H1 (cell line): ENCODE data around the gene NDUFAF8. TPM values are rescaled to one million over a fixed set of nuclear protein-coding genes. Genes with fewer than 3 reads are reported as not detected.

ENCODE experiments used
- CTCF ChIA-PET: fragments of 300-600 bp; sonication (Branson Sonifier 250); formaldehyde crosslinking; loops from one replicate; lab custom pipeline; 2021; ENCODE audit not compliant: partially characterized antibody; lab: Charles Lee
- POLR2A ChIA-PET: fragments of 300-600 bp; sonication (Branson Sonifier 250); formaldehyde crosslinking; loops from one replicate; lab custom pipeline; 2021; ENCODE audit warnings: inconsistent platforms; ENCODE audit not compliant: partially characterized antibody; lab: Charles Lee
- DNase-seq, 2 experiments: peaks; one replicate each; pipeline versions ENCODE4 v3.0.0 to v3.0.0-alpha.2; 2010 to 2022; ENCODE audit warnings: low spot score in 2 of 2, low read depth in 1 of 2, mixed read lengths in 1 of 2
- FAIRE-seq: peaks from 2 replicates; lab custom pipeline; 2011; peaks lifted over from hg19 to GRCh38; lab: Jason Lieb, UNC
- H2AFZ ChIP-seq: 2 replicates; pipeline ENCODE4 v1.8.1; 2012; ENCODE audit warnings: low read length, inconsistent platforms
- H2AK5ac ChIP-seq: 2 replicates; pipeline ENCODE4 v1.6.1; 2013; ENCODE audit warnings: low read depth, low read length
- H2BK120ac ChIP-seq: replicated peaks from 2 replicates; pipeline ENCODE3; 2013; ENCODE audit warnings: low read depth, low read length, inconsistent platforms
- H2BK12ac ChIP-seq: 2 replicates; pipeline ENCODE4 v1.6.1; 2013; ENCODE audit warnings: low read depth, low read length
- H2BK15ac ChIP-seq: 2 replicates; pipeline ENCODE4 v1.6.1; 2013; ENCODE audit warnings: low read length
- H2BK20ac ChIP-seq: 2 replicates; pipeline ENCODE4 v1.6.1; 2013; ENCODE audit warnings: low read length
- H2BK5ac ChIP-seq: 2 replicates; pipeline ENCODE4 v1.6.1; 2013; ENCODE audit warnings: low read depth, low read length
- H3K14ac ChIP-seq: 2 replicates; pipeline ENCODE4 v1.6.1; 2013; ENCODE audit warnings: inconsistent platforms; ENCODE audit not compliant: insufficient read length
- H3K18ac ChIP-seq: 2 replicates; pipeline ENCODE4 v1.6.1; 2013; ENCODE audit warnings: low read length; ENCODE audit errors: extremely low read depth
- H3K23ac ChIP-seq: 2 replicates; pipeline ENCODE4 v1.6.1; 2013; ENCODE audit warnings: inconsistent platforms; ENCODE audit not compliant: insufficient read length
- H3K23me2 ChIP-seq: 2 replicates; pipeline ENCODE4 v1.6.1; 2013; ENCODE audit warnings: low read depth, low read length
- H3K27ac ChIP-seq: 2 replicates; pipeline ENCODE4 v1.6.1; 2011; ENCODE audit warnings: low read depth, low read length, inconsistent platforms
- H3K27me3 ChIP-seq, 4 experiments: replicated peaks in 1 of 4; 1 replicate in 1 of 4; 2 replicates in 3 of 4; pipeline versions ENCODE4 v1.6.1 to v1.8.1; 2011 to 2013; ENCODE audit warnings: low read length in 3 of 4, mild to moderate bottlenecking in 3 of 4, inconsistent platforms in 2 of 4, mixed read lengths in 2 of 4, moderate library complexity in 1 of 4; ENCODE audit not compliant: control insufficient read depth in 3 of 4, insufficient read depth in 3 of 4; ENCODE audit errors: extremely low read depth in 1 of 4
- H3K36me3 ChIP-seq, 4 experiments: 2 replicates each; pipeline versions ENCODE4 v1.6.1 to v1.8.1; 2011 to 2013; ENCODE audit warnings: mild to moderate bottlenecking in 4 of 4, low read length in 3 of 4, moderate library complexity in 2 of 4, control low read depth in 1 of 4, inconsistent platforms in 1 of 4; ENCODE audit not compliant: insufficient read depth in 4 of 4, control insufficient read depth in 2 of 4
- H3K4ac ChIP-seq: replicated peaks from 2 replicates; pipeline ENCODE3; 2013; ENCODE audit warnings: low read length, low read depth, mixed read lengths, inconsistent platforms; ENCODE audit not compliant: insufficient read length
- H3K4me1 ChIP-seq, 4 experiments: replicated peaks in 1 of 4; 1 replicate in 1 of 4; 2 replicates in 3 of 4; pipeline versions ENCODE4 v1.6.1 to v1.8.1; 2011 to 2013; ENCODE audit warnings: low read length in 3 of 4, inconsistent platforms in 2 of 4, mixed read lengths in 1 of 4; ENCODE audit not compliant: insufficient read depth in 4 of 4, control insufficient read depth in 3 of 4
- H3K4me2 ChIP-seq, 2 experiments: 2 replicates each; pipeline versions ENCODE4 v1.6.1 to v1.8.1; 2011 to 2013; ENCODE audit warnings: low read depth in 2 of 2, low read length in 2 of 2, control low read depth in 1 of 2, inconsistent platforms in 1 of 2, mild to moderate bottlenecking in 1 of 2; ENCODE audit not compliant: insufficient read depth in 1 of 2
- H3K4me3 ChIP-seq, 4 experiments: fragments of 200-600, 300-600 bp in 1 of 4; sonication (generic), shearing (Covaris generic), sonication (Bioruptor Twin) in 1 of 4; 2 replicates each; pipeline versions ENCODE4 v1.5.1 to v1.8.1; 2011 to 2016; ENCODE audit warnings: low read length in 4 of 4, low read depth in 3 of 4, control low read depth in 2 of 4, inconsistent platforms in 2 of 4, mild to moderate bottlenecking in 2 of 4, mixed read lengths in 1 of 4, moderate library complexity in 1 of 4; ENCODE audit not compliant: insufficient read depth in 2 of 4; ENCODE audit errors: extremely low read depth in 1 of 4
- H3K56ac ChIP-seq: replicated peaks from 2 replicates; pipeline ENCODE3; 2013; ENCODE audit warnings: low read depth, mild to moderate bottlenecking, mixed read lengths, low read length, inconsistent platforms; ENCODE audit not compliant: insufficient read length
- H3K79me1 ChIP-seq: 2 replicates; pipeline ENCODE4 v1.6.1; 2013; ENCODE audit warnings: low read depth, low read length, control low read depth
- H3K79me2 ChIP-seq, 2 experiments: 2 replicates each; pipeline versions ENCODE4 v1.6.1 to v1.8.1; 2012 to 2013; ENCODE audit warnings: low read length in 2 of 2, mild to moderate bottlenecking in 2 of 2, inconsistent platforms in 1 of 2; ENCODE audit not compliant: insufficient read depth in 2 of 2, control insufficient read depth in 1 of 2
- H3K9ac ChIP-seq, 4 experiments: replicated peaks in 1 of 4; 1 replicate in 1 of 4; 2 replicates in 3 of 4; pipeline versions ENCODE4 v1.6.1 to v1.8.1; 2011 to 2013; ENCODE audit warnings: low read depth in 3 of 4, low read length in 3 of 4, control low read depth in 2 of 4, mild to moderate bottlenecking in 2 of 4, moderate library complexity in 2 of 4, inconsistent platforms in 1 of 4; ENCODE audit errors: extremely low read depth in 1 of 4
- H3K9me3 ChIP-seq, 2 experiments: 2 replicates each; pipeline versions ENCODE4 v1.6.1 to v1.8.1; 2012 to 2013; ENCODE audit warnings: mild to moderate bottlenecking in 2 of 2, moderate library complexity in 2 of 2, control low read depth in 1 of 2, inconsistent platforms in 1 of 2, low read depth in 1 of 2, low read length in 1 of 2, mixed read lengths in 1 of 2; ENCODE audit not compliant: insufficient read depth in 2 of 2
- H4K20me1 ChIP-seq, 2 experiments: replicated peaks in 1 of 2; 2 replicates each; pipeline versions ENCODE3 to v1.8.1; 2011 to 2013; ENCODE audit warnings: inconsistent platforms in 2 of 2, low read length in 2 of 2, mild to moderate bottlenecking in 1 of 2; ENCODE audit not compliant: insufficient read depth in 2 of 2, control insufficient read depth in 1 of 2
- H4K5ac ChIP-seq: 2 replicates; pipeline ENCODE4 v1.6.1; 2013; ENCODE audit warnings: low read length, low read depth, mixed read lengths, inconsistent platforms; ENCODE audit not compliant: insufficient read length
- H4K8ac ChIP-seq: 2 replicates; pipeline ENCODE4 v1.8.0; 2013; ENCODE audit warnings: mild to moderate bottlenecking, moderate library complexity, low read length, inconsistent platforms; ENCODE audit not compliant: insufficient read depth; ENCODE audit errors: extremely low read depth
- H4K91ac ChIP-seq: replicated peaks from 2 replicates; pipeline ENCODE3; 2013; ENCODE audit warnings: low read length, mixed read lengths, inconsistent platforms; ENCODE audit not compliant: insufficient read length
- CREB1 ChIP-seq: IDR thresholded peaks from 2 replicates; pipeline ENCODE4 v1.6.1; 2012; ENCODE audit warnings: inconsistent platforms
- GTF2F1 ChIP-seq: IDR thresholded peaks from 2 replicates; pipeline ENCODE4 v1.6.1; 2012; ENCODE audit warnings: low read depth, low read length, improper control_type of control experiment, borderline replicate concordance
- JUND ChIP-seq: IDR thresholded peaks from 2 replicates; pipeline ENCODE4 v1.6.1; 2011; ENCODE audit warnings: mild to moderate bottlenecking, improper control_type of control experiment, low read length
- SIN3A ChIP-seq, 2 experiments: IDR thresholded peaks in 1 of 2; conservative IDR thresholded peaks in 1 of 2; 2 replicates each; pipeline ENCODE4 v1.6.1; 2011 to 2012; ENCODE audit warnings: low read length in 2 of 2, improper control_type of control experiment in 1 of 2, low read depth in 1 of 2, mild to moderate bottlenecking in 1 of 2
- ZNF274 ChIP-seq: IDR thresholded peaks from 2 replicates; pipeline ENCODE4 v1.7.0; 2012; ENCODE audit warnings: low read length, borderline replicate concordance; ENCODE audit errors: extremely low read depth
- WGBS, 2 experiments: shearing (Covaris generic) in 1 of 2; methylation state at CpG; one replicate each; pipeline versions ENCODE4 v1.1.6 to v1.1.7; 2013 to 2015; ENCODE audit warnings: low lambda C conversion rate in 2 of 2, mixed read lengths in 2 of 2, inconsistent platforms in 1 of 2, low coverage in 1 of 2, missing lambda C conversion rate in 1 of 2; ENCODE audit not compliant: insufficient replicate concordance in 2 of 2, insufficient coverage in 1 of 2, insufficient read length in 1 of 2; ENCODE audit errors: extremely low coverage in 1 of 2, missing lambda C conversion rate in 1 of 2; 5-methylcytosine and 5-hydroxymethylcytosine counted together
- polyA plus RNA-seq, 7 experiments: library from polyadenylated mRNA; depleted of rRNA in 3 of 7; stranded (reverse) in 5 of 7; unstranded in 2 of 7; fragments of >200 nt in 5 of 7; fragments of 200-250 nt in 2 of 7; gene quantifications; 1 replicate in 5 of 7; 2 replicates in 1 of 7; 4 replicates in 1 of 7; pipeline versions ENCODE4 v1.2.1 to v1.2.3, GENCODE V29; 2011 to 2013; ENCODE audit warnings: missing spikeins in 2 of 7, mixed read lengths in 2 of 7
- total RNA-seq: library from RNA; stranded (reverse); fragmentation: NEBNext Ultra II Directional; extraction: Animal tissue kit (Norgen Biotek cat#: 25700); gene quantifications from 2 replicates; pipeline ENCODE4 v1.2.1, GENCODE V29; 2021

The NDUFAF8 gene
- total and polyA plus RNA-seq, 2 of the 8 experiments (the other 6 are each of a cell fraction or from before 2014, with no cell fraction given): 48.9 to 91.1 TPM

DNA sequence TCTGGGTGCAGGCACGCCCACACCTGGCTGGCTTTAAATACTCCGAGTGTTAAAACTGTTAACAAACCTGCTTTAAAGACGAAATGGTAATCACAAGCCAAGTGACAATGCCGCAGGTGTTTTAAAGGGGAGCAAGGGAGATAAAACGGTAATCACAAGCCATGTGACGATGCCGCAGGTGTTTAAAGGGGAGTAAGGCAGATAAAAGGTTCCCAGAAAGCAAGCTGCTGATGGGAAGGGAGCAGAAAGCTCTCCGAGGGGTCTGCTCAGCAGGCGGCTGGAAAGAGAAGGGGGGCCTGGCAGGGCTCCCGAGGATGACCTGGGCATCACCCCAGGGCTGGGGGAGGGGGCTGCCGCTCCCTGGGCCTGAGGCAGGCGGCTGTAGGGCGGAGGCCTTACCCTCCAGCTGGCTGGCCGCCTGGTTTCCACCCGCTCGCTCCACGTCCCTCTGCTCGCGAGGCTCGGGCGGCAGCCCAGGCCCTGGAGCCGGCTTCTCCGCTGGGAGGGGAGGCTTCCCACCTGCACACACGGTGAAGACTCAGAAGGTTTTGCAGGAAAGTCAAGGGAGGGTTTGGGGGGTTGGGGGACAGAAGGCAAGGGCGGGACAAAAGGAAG is 12.1 kb downstream of the NDUFAF8 start:
- no peak overlapping the region for H2BK5ac ChIP-seq
- CTCF ChIA-PET: interaction anchor here (0.8 to 7.0 kb wide), 7 partner anchors 11 to 267 kb away, joined by 3 to 50 read pairs (median 3); no protein-coding TSS in a partner anchor
- no peak overlapping the region for H4K91ac ChIP-seq
- TF ChIP-seq ZNF274: no peak
- TF ChIP-seq JUND: no peak
- no peak for TF ChIP-seq GTF2F1
- no peak for TF ChIP-seq SIN3A (conservative IDR thresholded peaks at IDR 0.05 in 1 of 2, IDR thresholded peaks at IDR 0.05 in 1 of 2; ENCODE audit: low read depth in 1 of 2, low read length in 2 of 2)
- TF ChIP-seq CREB1: no peak
- no peaks in the 10 kb centered on the region for H3K79me1 ChIP-seq
- H3K4me1 ChIP-seq: peaks cover 0 to 8% (median 2%) of the 10 kb centered on the region in 4 experiments; a peak in 3 of 7 replicates
- H3K9me3 ChIP-seq: no peaks in the 10 kb centered on the region
- H3K9ac ChIP-seq: no peak overlapping the region
- H3K23ac ChIP-seq: no peak overlapping the region
- no peak overlapping the region for H3K14ac ChIP-seq
- no peak overlapping the region; the same call in 1 of the 2 replicates for H4K8ac ChIP-seq
- no peak overlapping the region for H2AFZ ChIP-seq
- H2BK20ac ChIP-seq: no peak overlapping the region
- no peaks in the 10 kb centered on the region for H3K27me3 ChIP-seq
- H3K4ac ChIP-seq: no peak overlapping the region
- no peak overlapping the region for H3K4me2 ChIP-seq
- H2BK15ac ChIP-seq: no peak overlapping the region
- H2AK5ac ChIP-seq: no peak overlapping the region
- no peak overlapping the region for H2BK12ac ChIP-seq
- no peak overlapping the region for H3K56ac ChIP-seq
- no peaks in the 10 kb centered on the region for H3K79me2 ChIP-seq
- H2BK120ac ChIP-seq: no peak overlapping the region
- POLR2A ChIA-PET: interaction anchor here (0.6 to 1.7 kb wide), 8 partner anchors 9 to 272 kb away, joined by 3 to 6 read pairs (median 3); partner anchors contain the start of genes ACTG1 and TEPSIN
- peaks cover 0 to 11% of the 10 kb centered on the region in 2 experiments for H4K20me1 ChIP-seq
- peaks cover 6% of the 10 kb centered on the region; the same call in 1 of the 2 replicates for H3K23me2 ChIP-seq
- H3K18ac ChIP-seq: no peak overlapping the region
- FAIRE-seq (no peak), DNase-seq (no peak)
- no peak overlapping the region for H4K5ac ChIP-seq
- 87% methylated on average over 25 of the region's 25 CpGs; no CpG with 5 or more reads in 1 of the 2 experiments for WGBS, 2 experiments
- H3K36me3 ChIP-seq: no peaks in the 10 kb centered on the region; a peak in 1 of 8 replicates
- H3K27ac ChIP-seq: no peak overlapping the region
- no peak overlapping the region for H3K4me3 ChIP-seq
